T-helper 1 cell treated with Interleukin-12 subunit alpha and Interleukin-12 subunit beta and Interleukin-4 antibody, amounts not matched to agents 30 ng/mL and 1 ng/mL, for 36 hours (primary cell): ENCODE measurements around the gene PI3. TPM values are rescaled to one million over a fixed set of nuclear protein-coding genes. Genes with fewer than 3 reads are reported as not detected.

Source experiments
- intact Hi-C: fragments of 100-400 bp; cut with micrococcal nuclease; formaldehyde crosslinking; loops from one replicate; pipeline ENCODE4 v1.15.1; 2024
- total RNA-seq: library from RNA; stranded (reverse); gene quantifications from 2 replicates; pipeline ENCODE4 v1.2.3, GENCODE V29; 2022

PI3 gene
- total RNA-seq, 1 donor from 2014 or later = not detected

DNA sequence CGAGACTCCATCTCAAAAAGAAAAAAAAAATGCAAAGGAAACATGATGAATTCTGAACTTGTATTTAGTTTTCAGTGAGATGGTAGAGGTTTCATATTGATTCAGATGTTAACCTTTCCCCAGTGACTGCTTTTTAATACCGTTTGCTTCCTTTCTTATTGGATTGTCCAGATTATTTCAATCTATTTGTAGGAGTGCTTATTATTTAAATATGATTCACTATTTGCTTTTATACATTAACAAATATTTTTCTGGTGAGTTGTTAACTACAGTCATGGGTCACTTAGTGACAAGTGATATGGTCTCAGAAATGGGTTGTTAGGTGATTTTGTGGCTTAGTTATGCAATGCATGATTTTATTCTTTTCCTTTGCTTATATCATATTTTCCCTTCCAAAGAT, 8.4 kb downstream of the PI3 start:
- intact Hi-C loops = no loop called here

DNA sequence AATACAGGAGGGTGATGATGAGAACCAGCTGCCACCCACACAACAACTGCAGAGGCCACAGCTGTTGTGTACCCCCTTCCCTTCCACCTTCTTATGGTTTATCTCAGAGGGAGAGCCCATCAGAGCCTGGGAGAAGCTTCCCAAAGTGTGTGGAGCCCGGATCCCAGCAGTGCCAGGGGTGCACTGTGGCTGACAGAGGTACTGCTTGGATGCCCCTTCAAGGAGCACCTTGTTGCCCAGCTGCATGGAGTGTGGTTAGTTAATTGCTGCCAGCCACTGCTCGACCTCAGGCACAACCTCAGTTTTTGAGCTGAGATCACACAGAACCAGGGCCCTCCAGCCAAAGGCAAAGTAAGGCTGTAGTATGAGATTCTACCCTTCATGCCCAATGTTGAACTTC, 13.0 kb downstream of the PI3 start:
- intact Hi-C loops = no loop called here

- intact Hi-C loops = no loop called here
These were observed 14.4 kb downstream of the PI3 start for GRCh38 chr20:45189067-45189609.

GRCh38 chr20:45189861-45190260, 15.2 kb downstream of the PI3 start:
- intact Hi-C loops = no loop called here

DNA sequence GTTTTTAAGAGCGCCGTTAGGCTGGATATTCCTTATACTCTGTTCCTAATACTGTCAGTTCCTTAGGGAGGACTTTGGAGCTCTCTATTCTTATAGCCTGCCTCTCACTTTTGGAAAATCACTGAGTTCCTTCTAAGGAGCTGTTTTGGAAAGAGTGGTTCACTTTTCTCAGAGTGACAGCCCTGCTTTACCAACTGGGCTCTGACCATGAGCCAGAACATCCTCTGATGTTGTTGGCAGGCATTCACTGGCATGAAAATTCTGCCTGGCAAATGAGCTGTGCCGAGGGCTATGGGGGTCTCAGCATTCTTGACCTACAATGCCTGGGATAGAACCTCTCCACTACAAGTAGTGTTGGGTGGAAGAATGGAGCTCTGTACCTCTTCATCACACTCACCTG, 17.2 kb downstream of the PI3 start:
- intact Hi-C loops = no loop called here

DNA sequence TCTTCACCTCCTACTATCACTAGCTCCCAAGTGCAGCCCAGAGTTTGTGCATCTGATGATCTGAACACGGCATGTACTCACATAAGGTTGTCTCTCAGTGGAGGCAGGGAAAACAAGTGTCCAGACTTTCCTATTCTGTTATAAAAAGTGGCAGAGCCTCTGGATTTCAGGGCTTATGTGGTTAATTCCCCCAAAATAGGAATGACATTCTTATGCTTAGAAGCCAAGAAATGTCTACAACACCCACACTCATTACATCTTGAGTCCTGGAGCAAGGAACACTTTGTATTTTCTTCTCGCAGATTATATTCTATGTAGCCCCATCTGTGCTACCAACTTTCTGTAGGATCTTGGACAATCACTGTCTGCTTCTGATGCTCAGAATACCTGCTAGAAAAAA, 18.6 kb downstream of the PI3 start:
- intact Hi-C loops = no loop called here

- intact Hi-C loops = no loop called here
These were observed 32.0 kb downstream of the PI3 start, which contains the start of gene SEMG1 for GRCh38 chr20:45206725-45207124. Gene SEMG1, plus strand, starts transcription at chr20:45207033. Its CDS starts 21 bp downstream, at chr20:45207054.

DNA sequence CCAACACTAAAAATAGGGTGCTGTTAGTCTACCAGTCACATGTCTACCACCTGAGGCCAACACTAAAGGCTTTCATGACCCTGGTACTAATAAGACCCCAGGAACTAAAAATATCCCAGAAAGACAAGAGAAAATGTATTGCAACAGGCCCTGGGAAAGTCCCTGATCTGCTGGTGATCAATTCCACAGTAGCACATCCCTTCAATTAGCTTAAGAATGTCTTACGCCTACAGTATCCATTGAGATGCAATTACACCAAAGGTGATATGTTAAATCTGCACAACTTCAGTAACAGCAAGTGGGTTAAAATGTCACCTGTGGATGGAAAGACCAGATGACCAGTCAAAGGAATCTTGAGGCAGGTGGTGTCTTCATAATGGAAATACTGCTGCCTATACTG, 35.2 kb downstream of the PI3 start:
- intact Hi-C loops = no loop called here

- intact Hi-C loops = no loop called here
These were observed 37.1 kb downstream of the PI3 start for GRCh38 chr20:45211569-45212474.

DNA sequence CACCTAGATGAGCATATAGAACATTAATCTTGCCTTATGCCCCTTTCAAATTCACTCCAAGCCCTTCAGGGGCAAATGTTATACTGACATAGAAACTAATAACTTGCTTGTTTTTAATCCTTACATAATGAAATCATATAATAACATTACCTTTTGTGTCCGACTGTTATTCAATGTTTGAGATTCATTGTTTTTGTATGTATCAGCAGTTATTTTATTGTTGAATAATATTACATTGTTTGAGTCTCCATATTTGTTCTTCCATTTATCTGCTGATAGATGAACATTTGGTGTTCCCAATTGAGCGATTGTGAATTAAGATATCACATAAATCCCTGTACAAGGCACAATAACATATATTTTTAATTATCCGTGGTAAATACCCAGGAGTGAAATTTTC, 38.1 kb downstream of the PI3 start:
- intact Hi-C loops = no loop called here

DNA sequence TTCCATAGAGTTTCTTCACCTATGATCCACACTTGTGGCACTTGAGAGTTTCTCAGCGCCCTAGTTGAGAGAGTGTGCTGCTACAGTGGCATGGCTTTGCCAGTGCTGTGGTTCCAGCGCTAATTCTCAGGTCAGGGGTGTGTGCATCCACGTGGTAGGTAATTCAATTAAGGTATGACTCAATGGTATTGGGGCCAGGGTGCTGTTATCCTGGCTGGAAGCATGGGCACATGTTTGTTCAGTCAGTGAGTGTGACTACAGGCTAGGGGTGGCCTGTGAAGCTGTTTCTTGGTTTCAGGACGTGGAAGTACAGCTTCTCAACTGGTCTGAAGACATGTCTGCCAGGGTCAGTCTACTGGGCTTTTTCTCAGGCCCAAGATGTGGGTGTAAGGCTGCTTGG, 43.4 kb downstream of the PI3 start:
- intact Hi-C loops = no loop called here

DNA sequence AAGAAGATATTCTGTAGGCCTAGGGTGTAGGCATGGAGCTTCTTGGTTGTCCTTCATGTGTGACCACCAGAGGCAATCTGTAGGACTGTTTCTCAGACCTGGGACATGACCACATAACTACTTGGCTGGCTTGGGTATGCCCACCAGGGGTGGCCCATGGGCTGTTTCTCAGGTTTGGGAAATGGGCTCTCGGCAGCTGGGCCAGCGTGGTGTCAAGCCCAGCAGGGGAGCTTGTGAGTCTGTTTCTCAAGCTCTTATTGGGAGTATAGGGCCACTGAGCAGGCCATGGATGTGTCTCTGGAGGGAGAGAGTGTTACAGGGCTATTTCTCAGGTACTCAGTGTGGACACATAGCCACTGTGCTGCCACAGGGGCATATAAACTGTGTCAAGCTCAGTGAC, 43.9 kb downstream of the PI3 start:
- intact Hi-C loops = no loop called here

DNA sequence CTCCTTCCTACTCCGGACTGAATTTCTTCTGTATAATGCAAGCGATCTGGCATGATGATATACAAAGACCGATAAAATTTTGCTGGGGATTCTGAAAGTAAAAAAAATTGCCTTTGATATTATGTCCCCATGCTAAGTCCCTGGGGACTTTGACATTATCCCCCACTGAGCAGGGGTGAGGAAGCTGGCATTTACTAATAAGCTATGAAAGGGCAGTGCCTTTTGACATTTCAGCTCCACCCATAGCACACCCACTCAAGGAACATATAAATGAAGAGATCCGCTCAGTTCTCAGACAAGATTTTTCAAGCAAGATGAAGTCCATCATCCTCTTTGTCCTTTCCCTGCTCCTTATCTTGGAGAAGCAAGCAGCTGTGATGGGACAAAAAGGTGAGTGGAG, 46.4 kb downstream of the PI3 start, which contains the start of gene SEMG2:
TSS of gene SEMG2 (plus strand) at position 298 of the 400 bp plus-strand sequence. CDS start at position 315, 17 bp downstream.
- intact Hi-C loops = no loop called here

DNA sequence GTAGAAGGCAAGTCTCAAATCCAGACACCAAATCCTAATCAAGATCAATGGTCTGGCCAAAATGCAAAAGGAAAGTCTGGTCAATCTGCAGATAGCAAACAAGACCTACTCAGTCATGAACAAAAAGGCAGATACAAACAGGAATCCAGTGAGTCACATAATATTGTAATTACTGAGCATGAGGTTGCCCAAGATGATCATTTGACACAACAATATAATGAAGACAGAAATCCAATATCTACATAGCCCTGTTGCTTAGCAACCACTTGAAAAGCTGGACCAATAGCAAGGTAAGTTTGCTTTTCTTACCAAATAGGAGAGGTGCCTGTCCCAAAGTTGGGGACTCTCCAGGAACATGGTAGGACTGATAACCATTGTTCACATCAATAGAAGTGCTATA, 48.4 kb downstream of the PI3 start:
- intact Hi-C loops = no loop called here

Other genes starting within 250 kb of the PI3 start
- 22.2 and 22.3 TPM in 2 replicates for gene TOMM34, start 214.5 kb upstream of the PI3 start, total RNA-seq
- gene STK4, start 208.4 kb upstream of the PI3 start, total RNA-seq = 188 and 193 TPM in 2 replicates
- gene KCNS1, start 73.8 kb upstream of the PI3 start, total RNA-seq = 0.12 and 0.32 TPM in 2 replicates
- not detected in 2 replicates for gene WFDC5, start 59.7 kb upstream of the PI3 start, total RNA-seq
- not detected in 2 replicates for gene WFDC12, start 50.4 kb upstream of the PI3 start, total RNA-seq
- not detected in 2 replicates for gene SEMG1, start 32.1 kb downstream of the PI3 start, total RNA-seq
- not detected in 2 replicates for gene SEMG2, start 46.5 kb downstream of the PI3 start, total RNA-seq
- 0.64 and 0.88 TPM in 2 replicates for gene SLPI, start 79.7 kb downstream of the PI3 start, total RNA-seq
- gene RBPJL, start 131.9 kb downstream of the PI3 start, total RNA-seq = 0.17 TPM in 1 of 2 replicates, not detected in the other
- gene MATN4, start 133.4 kb downstream of the PI3 start, total RNA-seq = 6.1 and 6.7 TPM in 2 replicates
- 89.7 and 90.4 TPM in 2 replicates for gene SDC4, start 173.5 kb downstream of the PI3 start, total RNA-seq
- 30.7 and 32.2 TPM in 2 replicates for gene SYS1, start 188.3 kb downstream of the PI3 start, total RNA-seq
- gene TP53TG5, start 203.4 kb downstream of the PI3 start, total RNA-seq = not detected in 2 replicates
- 19.6 and 22.5 TPM in 2 replicates for gene DBNDD2, start 233.4 kb downstream of the PI3 start, total RNA-seq
- 85.2 and 87.5 TPM in 2 replicates for gene PIGT, start 241.2 kb downstream of the PI3 start, total RNA-seq